Measurements from ENCODE around the gene EVI5.

Gene EVI5

DNA sequence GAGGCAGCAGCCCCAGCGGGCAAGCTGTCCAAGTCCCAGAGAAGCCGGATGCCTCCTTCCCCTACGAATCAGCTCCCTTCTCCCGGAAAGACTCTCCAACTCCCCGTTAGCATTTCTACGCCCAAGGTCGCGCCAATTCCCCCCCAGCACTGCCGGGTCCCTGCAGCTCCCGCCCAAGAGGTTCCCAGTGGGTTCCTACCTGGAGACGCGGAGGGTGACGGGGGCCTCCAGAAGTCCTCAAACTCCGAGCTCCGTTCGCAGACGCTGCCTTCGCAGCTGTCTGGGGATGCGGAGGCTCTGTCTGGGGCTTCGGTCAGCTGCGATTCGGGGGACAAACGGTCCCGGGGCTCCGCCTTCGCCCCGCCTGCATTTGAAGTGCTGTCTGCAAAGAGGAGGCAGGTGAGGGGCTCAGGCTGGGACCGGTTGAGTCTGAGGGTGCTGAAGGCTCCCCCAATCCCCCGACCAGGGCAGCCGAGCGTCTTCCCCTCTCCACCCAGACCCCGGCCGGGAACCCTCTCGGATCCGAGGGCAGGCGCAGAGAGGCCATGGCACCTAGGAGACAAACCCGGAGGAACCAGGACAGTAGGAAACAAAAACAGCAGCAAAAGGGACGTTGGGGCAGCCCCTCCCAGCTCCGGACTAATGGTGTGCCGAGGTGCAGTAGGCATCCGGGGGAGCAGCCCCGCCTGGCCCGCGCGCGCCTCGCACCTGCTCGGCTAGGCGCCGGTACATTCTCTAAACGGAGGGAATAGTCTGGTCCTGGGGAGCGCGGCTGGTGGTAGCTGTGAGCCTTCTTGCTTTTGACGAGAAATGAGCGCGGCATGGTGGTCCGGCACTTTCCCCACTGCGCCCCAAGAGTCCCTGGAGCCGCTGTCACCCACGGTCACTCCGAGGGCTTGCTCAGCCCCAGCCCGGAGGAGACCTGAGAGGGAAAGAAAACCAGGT, 302.0 kb downstream of the EVI5 start:
- no peak for DNase-seq (ENCODE audit: low spot score)

DNA sequence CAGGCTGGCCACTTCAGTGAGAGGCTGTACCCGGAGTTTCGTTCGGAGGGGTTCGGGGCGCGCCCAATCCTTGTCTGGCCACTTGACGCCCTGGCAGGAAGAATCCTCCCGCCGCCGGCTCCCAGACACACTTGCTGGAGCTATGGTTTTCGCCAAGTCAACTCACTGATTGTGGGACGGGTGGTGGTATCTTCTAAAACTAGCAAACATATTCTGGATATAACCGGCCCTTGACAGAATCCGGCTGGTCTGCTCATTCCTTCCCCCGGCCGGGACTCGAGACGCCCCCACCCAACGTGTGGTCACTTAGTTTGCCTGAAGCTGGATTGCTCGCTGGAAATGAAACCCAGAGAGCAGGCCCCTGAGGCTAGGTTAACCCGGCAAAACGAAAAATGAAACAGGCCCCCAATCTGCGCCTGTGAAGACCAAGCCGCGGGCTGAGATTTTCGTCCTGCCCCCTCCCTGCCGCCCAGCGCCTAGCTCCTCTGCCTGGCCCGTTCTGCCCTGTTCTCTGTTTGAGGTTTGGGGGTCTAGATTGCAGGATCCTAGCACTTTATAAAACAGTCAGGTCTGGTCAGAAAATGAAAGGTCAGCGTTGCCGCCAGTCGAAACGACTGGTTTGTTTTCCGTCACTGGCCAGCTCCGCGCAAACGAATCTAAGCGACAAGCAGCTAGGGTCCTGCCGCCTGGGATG, 302.8 kb downstream of the EVI5 start:
- DNase-seq (ENCODE audit: low spot score): no peak

DNA sequence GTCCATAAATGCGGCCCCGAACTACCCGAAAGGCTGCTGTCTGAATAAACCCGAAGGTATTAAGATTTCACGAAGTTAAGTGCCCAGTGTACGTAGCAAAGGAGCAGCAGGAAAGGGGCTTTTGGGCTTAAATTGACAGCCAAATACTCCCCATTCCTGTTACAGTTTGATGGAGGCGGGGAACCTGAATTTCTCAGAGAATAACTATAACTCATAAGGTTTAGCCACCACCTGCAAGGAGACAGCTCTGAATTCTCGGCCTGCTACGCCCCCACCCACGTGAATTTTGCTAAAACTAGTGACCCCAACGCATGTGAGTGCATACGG, 303.3 kb downstream of the EVI5 start:
- DNase-seq (ENCODE audit: low spot score): no peak

DNA sequence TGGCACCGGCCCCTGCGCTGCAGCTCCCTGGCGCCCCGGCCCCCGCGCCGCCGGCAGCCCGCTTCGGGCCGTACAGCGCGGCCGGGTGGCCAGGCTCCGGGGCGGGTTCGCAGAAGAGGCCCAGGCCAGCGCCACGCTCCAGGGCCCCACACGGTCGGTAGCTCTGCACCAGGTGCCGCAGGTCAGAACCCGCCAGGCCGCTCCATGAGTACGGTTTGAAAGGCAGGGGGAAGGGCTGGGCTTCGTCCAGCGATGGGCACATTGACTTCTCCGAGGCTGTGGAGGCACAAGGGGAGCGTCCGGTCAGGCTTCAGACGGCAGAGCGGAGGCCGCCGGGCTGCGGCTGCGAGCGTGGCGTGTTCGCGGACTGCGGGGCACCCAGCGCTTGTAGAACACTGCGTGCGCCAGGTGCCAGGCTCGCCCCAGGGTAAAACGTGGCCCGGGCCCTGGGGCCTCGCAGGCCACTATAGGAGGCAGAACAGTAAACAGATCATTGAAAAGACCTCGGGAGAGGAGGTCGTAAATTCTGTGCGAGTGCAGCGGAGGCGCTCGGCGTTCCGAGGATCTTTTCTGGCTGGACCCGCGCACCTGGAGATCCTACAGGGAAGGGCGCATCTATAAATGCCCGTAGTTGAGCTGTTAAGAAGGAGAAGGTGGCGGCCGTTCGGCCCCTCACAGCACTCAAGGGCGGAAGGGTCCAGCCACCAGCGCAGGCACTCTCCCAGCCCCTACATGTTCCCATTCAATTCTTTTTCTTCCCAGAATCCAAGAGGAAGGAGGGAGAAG, 303.9 kb downstream of the EVI5 start:
- DNase-seq (ENCODE audit: low spot score): no peak

DNA sequence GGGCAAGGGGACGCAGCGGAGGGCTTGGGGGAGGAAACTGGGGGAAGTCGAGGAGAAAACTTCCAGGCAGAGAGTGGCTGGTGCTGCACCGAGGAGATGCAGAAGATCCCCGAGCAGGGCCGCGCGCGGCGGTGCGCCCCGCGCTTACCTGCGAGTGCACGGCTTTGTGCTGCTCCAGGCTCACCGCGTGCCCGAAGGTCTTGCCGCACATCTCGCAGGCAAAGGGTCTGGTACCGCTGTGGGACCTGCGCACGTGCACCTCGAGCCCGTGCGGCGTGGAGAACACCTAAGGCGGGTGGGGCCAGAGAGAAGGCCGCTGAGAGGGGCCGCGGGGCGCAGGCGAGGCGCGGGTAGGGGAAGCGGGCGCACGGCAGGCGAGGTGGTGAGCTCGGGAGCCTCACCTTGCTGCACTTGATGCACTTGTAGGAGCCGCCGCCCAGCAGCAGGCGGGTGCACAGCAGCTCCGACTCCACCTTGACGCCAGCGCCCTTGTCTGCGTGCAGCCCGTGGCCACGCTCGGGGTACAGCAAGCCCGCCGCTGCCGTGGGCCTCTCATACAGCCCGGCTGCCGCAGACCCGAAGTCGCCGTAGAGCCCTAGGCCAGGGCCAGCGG, 304.6 kb downstream of the EVI5 start:
- no peak for DNase-seq (ENCODE audit: low spot score)

DNA sequence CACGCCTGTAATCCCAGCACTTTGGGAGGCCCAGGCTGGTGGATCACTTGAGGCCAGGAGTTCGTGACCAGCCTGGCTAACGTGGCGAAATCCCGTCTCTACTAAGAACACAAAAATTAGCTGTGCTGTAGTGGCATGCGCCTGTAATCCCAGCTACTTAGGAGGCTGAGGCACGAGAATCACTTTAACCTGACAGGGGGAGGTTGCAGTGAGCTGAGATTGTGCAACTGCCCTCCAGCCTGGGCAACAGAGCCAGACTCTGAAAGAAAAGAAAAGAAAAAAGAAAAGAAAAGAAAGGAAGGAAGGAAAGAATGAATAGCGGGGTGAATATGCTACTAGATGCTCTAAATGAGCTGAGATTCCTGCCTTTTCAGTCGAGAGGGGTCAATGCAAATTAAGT, 305.3 kb downstream of the EVI5 start:
- no peak for DNase-seq (ENCODE audit: low spot score)

DNA sequence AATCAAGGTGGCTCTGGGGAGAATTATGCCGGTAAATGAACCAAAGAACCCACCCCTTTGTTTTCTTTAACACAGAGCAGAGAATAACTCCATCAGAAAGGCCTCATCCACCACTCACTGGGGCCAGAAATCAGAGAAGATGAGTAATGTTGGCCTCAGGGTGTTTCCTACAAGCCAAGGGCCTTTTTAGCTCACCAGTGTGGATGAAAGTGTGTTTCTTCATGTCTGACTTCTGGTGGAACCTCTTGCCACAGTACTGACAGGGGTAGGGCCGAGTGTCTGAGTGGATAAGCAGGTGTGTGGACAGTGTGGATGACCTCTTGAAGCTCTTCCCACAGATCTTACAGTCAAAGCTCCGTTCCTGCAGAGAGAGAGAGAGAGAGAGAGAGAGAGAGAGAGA, 306.5 kb downstream of the EVI5 start:
- DNase-seq (ENCODE audit: low spot score): no peak

DNA sequence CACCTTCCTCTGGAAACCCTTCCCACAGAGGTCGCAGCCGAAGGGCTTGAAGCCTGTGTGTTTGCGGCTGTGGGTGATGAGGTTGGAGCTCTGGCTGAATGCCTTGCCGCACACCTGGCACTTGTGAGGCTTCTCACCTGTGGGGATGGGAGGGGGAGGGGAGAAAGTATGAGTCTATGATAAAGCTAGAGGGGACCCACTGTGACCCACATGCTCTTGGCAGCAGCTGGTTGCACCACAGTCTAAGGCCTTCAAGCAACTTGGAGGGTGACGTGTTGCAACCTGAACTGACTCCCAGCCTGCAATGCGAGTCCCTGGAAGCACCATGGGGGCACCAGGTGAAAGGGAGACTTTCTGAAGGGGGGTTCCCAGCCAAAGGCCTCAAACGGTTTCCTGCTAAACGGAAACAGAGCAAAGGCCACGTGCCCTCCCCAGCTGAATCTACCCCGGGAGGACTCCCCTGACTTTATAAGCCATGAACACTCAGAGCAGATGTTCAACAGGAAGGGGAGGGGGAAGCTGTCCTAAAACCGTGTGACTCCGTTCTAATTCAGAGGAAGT, 308.8 kb downstream of the EVI5 start:
- no peak for DNase-seq (ENCODE audit: low spot score)

DNA sequence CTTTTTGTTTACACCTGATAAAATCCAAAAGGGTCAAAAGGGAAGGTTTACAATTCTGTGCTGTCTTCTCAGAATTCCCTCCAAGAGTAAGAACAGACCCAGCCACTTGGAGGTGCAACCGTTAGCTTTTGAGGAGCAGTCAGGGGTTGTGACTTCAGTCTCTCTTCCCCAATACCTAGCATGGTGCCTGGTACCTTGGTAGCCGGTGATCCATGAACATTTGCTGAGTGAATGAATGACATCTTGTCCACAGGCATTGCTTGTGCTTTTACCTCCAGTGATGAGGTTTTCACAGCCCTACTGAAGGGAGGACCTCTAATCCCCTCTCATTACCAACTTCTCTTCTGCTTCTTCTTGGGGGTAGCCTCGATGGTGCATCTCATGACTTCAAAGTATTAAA, 309.9 kb downstream of the EVI5 start:
- DNase-seq (ENCODE audit: low spot score): no peak

DNA sequence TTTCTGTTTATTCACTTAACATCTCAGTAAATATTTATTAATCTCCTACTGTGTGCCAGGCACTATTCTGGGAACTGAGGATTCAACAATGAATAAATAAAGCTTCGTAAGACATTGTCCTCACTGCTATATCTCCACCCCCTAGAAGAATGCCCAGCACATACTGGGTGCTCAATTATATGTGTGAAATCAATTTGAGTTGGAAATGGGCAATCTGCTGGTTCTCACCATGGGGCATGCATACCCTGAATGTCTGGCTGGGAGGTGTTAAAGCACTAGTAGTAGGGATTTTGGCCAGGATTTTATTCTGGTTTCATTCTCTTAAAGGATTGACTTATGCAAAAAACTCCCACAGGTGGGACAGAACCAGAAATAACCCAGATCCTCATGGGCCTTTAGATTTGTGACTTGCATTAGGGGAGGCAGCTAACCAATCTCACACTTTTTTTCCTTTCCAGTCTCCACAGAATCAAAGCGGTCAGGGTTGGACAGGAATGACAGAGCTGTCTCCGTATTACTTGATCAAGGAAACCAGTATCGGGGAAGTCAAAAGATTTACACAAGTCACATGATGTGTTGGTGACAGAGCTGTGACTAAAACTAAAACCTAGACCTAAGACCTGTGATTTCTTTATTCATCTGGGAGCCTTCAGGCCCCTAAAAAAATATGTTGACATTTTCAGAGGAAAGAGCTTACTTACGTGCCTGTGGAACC, 311.0 kb downstream of the EVI5 start:
- DNase-seq (ENCODE audit: low spot score): no peak

DNA sequence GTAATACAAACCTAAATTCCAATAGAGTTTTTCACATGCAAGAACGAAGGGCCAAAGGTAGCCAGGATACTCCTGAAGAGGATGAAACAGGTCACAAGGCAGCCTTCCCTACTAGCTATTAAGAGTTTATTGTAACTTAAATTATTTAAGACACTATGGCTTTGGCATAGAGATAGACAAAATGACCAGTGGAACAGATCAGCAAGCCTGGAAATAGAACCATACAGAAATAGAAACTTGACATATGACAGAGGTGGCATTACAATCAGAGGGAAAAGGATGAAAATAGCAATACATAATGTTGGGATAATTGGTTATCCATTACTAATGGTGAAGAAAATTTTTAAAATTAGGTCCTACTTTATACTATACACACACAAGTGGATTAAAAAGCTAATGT, 314.7 kb downstream of the EVI5 start:
- DNase-seq (ENCODE audit: low spot score): no peak

DNA sequence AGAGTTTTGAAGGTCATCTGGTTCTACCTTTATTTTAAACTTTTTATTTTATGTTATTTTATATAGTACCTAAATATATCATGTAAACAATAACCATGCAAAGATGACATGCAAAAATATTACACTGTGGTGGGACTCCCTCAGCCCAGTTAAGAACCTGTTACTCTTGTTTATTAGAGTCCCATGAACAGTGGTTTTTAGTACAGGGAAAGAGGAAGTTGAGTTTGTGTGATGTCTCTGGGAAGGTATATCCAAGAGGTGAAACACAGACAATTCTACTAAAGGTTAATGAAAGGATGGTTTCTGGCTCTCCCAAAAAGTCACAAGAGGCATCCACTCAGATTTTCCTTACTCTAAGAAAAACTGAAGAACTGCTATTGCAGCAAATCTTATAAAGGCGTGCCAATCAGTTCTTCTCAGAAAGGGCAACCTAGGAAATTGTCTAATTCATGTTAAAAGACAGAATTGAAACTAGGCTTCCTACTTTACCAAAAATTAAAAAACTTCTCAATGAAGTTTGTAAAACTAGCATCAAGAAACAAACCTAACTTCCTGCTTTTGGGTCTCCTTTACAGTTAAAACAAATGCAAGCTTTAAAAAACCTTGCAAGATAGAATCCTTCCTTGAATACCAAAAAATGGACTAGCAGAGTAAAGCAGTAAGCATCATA, 318.1 kb downstream of the EVI5 start:
- DNase-seq (ENCODE audit: low spot score): no peak

DNA sequence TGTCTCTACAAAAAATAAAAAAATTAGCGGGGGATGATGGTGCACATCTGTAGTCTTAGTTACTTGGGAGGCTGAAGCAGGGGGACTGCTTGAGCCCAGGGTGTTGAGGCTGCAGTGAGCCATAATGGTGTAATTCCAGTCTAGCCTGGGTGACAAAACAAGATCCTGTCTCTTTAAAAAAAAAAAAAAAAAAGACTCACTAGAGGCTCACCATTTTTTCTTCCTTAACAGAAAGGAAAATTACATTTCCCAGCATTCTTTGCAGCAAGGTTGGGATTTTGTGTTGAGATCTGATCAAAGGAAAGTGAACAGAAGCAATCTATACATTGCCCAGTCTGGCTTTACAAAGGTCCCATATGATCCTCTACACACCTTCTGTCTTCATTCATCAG, 319.7 kb downstream of the EVI5 start:
- no peak for DNase-seq (ENCODE audit: low spot score)

DNA sequence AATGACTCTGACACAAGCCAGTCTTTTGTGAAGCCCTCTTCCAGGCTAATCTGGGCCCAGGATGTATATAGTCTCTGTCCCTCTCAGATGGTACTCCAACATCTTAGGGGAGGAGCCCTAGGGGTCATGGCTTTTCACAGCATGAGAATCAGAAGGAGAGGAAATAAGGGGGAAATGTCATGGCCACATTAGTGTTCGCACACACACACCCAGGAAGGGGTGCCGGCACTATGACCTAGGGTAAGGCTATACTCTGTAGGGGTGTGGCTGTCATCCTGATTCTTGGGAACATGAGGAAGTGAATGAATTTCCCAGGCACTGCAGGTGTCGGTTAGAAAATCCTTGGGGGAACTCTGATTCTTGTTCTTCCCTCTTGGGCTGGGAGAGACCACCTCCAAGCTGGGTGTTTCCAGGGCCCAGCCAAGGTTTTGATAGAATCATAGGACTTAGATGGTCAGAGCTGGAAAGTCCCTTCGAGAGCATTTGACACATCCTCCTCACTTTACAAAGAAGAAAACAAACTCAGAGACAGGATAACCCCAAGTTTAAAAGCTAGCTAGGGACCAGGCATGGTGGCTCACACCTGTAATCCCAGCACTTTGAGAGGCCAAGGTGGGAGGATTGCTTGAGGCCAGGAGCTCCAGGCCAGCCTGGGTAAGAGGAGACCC, 320.2 kb downstream of the EVI5 start:
- DNase-seq (ENCODE audit: low spot score): no peak

DNA sequence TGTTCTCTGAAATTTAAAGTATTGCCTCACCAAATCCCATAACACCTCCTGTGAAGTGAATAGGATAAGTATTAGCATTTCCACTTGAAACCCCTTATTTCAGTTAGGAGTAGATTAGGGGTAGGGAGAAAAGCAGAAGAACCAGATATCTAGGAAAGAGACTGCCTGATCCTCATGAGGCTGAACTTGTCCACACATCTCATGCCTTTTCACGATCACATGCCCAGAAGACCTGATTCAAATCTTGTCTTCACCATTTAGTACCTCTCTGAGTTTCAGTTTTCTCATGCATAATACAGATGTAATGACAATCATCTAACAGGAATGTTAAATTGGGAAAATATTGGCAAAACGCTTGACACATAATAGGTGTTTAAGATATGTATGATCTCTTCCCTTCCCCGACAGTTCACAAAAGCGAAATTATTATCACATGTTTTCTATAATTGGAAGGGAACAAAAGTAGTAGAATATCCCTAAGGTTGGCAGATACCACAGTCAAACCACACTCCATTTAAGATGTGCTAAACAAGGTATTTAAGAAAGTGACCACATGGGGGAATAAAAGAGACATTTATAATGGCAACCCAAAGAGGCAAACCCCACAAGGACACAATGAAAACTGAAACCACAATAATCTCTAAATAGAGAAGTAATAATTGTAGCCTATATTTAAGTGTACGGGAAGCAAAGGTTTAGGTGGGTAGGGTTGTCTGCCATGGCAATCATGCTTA, 323.4 kb downstream of the EVI5 start:
- DNase-seq (ENCODE audit: low spot score): no peak

DNA sequence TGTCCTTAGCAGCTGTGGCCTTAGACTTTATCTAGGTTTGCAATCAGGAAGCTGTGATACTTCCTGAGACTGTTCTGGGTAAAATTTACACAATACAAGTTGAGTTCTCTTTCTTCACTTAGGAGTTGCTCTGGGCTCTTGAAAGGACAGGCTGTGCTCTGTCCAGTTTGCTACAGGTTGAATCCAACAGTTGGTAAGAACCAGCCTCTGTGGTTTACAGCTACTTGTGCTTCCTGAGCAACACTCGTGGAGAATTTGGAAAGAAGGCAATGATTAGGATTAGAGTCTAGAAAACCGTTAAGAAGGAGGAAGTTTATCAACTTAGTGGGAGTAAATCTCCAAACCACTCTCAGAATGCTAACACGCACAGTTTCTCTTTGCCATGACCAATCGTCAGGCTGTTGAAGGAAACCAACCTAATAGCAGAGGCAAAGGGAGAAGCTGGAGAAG, 325.0 kb downstream of the EVI5 start:
- no peak for DNase-seq (ENCODE audit: low spot score)

All from hematopoietic multipotent progenitor cell treated with erythropoietin and hydrocortisone succinate and interleukin-3 and kit ligand, for 15 days (in vitro differentiated cells).